Measurements from ENCODE around the gene FRMD3.

Gene FRMD3

DNA sequence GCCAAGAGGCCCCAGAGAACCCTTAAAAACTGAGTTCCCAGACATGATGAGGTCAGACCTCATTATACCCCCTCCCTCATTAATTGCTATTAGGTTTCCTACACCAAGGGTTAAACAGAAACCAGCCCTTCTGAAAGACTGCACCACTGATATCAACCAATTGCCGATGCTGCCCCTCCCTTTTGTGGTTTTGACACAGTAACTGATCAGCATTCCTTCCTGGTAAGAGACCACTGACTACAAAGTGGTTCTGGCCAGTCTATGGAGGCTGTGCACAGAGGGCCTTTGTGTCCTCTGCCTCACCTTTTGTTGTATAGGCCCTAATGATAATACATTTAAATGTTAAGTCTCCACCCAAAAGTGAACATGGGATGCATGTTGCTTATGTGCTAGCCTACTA lies 201.5 kb downstream of the FRMD3 start:
- no peak for DNase-seq (ENCODE audit: low read depth, low spot score)

DNA sequence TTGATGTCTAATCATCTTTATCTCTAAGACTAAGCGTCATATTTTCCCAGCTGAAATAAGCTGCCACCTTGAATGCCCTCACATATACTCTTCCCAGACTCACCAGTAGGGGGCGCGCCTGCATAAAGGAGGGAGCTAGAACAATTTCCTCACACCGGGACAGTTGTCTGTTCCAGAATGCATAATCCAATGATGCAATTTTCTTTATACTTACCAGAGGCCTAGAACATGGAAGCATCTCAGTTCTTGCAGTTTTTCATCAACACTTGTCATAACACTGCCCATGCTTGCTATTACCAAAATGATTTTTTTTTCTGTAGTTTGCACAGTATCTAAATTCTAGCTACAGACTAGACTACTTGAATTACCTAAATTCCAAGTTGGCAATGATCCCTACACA lies 203.9 kb downstream of the FRMD3 start:
- DNase-seq (ENCODE audit: low read depth, low spot score) = peak; percentile 60

DNA sequence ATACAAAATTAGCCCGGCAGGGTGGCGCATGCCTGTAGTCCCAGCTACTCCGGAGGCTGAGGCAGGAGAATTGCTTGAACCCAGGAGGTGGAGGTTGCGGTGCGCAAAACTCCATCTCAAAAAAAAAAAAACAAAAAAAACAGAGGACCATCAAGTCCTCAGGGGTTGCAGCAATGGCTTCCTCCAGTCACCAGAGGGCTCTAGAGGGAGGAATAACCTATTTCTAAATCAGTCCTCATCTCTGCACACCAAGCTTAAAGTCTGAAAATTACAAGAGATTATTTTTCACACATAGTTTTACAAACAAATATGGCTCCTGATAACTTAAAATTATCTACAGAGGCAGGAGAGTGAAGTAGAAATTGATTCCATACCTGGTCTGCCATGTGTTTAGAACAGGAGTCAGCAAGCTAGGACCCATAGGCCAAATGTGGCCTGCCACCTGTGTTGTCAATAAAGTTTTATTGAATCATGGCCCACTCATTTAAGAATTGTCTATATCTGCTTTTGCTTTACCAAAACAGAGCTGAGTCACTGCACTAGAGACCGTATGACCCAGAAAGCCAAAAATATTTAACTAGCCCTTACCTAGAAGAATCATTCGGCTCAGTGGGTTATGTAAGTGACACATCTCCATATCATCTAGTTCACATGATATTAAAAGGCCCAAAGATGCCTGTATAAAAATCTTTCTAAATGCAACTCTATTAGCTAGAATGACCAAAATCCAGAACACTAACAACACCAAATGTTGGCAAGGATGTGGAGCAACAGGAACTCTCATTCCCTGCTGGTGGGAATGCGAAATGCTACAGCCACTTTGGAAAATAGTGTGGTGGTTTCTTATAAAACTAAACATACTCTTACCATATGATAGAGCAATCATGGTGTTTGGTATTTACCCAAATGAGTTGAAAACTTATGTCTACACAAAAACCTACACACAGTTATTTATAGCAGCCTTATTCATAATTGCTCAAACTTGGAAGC lies 207.7 kb downstream of the FRMD3 start:
- no peak for DNase-seq (ENCODE audit: low read depth, low spot score)

DNA sequence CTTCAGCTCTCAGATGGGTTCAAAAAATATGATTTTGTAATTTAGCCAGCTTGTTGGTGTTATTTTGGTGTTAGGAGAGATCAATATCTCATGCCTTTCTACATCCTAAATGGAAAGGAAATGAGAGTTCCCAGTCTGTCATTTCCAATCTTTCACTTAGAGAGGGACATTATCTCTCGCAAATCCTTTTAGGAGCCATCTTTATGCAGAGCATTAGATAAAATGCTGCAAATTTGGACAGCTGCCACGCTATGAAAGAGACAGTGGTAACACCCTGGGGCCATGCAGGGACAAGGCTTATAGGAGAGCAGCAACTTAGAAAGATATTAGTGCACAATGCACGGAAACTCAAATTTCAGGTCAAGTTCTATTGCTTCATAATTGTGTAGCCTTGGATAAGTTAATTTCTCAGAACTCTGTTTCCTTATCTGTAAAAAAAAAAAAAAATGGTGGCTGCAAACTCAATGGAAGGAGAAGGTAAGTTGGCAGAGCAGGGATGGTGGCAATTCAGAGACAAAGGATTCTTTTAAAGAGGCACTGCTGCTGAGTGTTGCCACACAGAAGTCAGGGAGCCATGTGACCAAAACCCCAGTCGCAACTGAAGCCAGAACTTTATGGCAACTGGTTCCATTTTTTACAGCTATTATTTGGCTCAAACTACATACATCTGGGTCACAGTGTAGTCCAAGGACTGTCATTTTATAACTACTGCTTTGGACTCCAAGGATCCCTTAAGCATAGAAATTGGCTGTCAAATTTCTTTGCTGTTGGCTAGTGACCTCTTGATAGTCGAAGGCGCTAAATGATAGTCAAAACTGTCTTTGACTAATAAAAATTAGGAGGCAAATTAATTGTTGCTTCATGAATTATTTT lies 210.2 kb downstream of the FRMD3 start:
- no peak for DNase-seq (ENCODE audit: low read depth, low spot score)

DNA sequence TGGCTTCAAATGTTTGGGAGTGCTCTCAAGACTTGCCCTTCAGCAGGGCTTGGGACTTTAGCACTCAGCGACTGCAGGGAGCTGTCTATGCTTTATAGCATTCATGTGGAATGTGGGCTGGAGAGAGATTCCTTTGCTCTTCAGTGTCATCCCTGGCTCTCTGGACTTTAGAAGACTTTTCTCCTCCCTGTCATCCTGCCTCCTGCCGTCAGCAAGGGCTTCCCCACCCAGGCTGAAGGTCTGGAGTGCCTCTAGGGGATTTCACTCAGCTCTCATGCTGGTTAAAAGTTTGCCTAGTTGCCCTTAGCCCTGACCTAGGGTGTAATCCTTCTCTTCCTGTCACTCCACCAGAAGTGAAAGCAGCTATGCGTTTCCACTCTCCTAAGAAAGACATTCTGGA lies 210.9 kb downstream of the FRMD3 start:
- no peak for DNase-seq (ENCODE audit: low read depth, low spot score)

DNA sequence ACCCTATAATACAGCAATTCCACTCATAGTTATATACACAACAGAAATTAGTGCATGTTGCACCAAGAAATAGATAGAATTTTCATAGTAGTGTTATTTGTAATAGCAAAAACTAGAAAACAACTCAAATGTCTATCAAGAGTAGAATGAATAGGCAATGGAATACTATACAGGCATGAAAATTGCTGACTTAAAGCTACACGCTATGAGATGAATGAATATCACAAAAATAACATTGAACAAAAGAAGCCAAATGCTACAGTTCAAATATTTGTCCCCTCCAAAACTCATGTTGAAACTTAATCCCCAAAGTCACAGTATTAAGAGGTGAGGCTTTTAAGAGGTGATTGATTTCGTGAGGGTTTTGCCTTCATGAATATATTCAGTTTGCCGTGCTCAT lies 215.1 kb downstream of the FRMD3 start:
- DNase-seq (ENCODE audit: low read depth, low spot score) = no peak

DNA sequence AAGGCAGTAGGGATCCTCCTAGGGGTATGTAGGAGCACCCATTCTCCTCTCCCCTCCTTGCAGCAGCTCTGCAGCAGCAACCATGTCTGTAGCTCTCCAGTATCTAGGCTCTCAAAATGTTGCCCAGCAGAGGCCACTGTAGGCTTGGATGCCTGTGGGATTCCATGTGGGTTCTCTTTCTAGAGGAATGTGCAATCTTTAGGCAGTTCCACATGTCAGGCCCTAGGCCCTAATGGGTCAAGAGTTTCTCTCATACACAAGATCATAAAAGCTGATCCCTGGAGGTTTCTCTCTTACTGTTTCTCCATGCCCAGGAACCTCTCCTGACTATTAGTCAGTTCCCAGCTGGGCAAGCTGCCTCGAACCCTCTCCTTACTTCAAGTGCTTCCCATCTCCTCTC lies 215.8 kb downstream of the FRMD3 start:
- no peak for DNase-seq (ENCODE audit: low read depth, low spot score)

DNA sequence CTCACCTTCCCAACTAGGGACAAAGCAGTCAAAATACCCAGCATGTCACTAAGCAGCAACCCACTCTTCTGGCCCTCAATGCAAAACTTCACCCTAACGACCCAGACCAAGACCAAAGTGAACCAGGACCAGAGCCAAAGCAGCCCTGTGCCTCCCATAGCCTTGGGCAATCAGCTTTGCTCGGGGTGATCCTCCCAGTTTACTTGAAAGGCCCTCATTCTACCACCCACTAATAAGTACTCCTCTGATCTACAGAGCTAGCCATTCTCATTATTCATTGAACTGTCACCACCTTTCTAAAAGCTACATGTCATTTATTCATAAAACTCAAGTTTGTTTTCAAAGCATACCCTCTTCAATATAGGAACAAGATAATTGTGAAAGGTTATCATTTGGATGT lies 221.0 kb downstream of the FRMD3 start:
- DNase-seq (ENCODE audit: low read depth, low spot score) = no peak

DNA sequence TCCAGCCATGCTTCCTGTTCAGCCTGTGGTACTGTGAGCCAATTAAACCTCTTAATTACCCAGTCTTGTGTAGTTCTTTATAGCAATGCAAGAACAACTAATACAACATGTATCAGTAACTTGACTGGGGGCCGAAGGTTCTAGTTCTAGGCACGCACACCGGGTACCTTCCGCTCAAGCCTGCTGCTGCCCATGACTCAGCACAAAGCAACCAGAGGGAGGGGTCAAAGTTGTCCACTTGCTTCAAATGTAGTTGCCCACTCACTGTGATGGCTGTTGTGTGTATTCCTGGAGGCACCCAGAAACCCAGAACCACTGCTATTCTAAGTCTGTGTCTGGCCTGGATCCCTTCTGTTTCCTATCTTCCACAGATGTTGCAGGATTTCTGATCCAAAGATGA lies 222.6 kb downstream of the FRMD3 start:
- DNase-seq (ENCODE audit: low read depth, low spot score) = no peak

DNA sequence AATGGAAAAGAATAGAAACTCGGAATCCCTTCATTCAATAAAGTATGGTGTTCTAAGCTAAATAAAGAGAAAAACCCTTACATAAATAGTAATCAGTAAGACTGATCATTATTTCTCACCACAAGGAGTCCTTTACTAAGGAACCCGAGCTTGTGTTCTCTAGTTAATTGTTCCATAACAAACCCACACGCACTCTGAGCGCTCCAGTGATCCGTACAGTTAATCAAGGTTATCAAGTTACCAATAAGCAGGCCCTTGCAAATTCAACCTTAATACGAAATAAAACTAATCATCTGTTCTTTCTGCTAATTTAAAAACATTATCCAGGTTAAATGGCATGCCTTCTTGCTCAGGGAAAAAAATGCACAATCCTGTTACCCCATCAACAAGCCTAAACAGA lies 224.4 kb downstream of the FRMD3 start:
- DNase-seq (ENCODE audit: low read depth, low spot score) = no peak

DNA sequence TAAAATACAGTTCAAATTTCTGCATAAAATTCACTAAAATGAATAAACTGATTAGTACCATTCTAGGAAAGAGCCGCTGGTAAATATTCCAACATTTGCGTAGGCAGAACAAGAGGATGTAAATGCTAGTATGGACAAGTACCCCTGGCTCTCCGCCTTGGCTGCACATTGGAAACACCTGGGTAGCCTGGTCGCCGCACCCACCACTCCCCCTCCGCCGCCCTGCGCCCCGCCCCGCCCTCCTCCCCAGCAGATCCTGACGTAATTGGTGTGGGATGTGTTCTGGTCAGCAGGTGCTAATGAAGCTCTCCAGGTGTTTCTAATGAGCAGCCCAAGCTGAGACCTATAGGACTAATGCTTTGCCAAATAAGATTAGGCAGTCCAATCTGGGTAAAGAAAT lies 225.7 kb downstream of the FRMD3 start:
- DNase-seq (ENCODE audit: low read depth, low spot score) = no peak

DNA sequence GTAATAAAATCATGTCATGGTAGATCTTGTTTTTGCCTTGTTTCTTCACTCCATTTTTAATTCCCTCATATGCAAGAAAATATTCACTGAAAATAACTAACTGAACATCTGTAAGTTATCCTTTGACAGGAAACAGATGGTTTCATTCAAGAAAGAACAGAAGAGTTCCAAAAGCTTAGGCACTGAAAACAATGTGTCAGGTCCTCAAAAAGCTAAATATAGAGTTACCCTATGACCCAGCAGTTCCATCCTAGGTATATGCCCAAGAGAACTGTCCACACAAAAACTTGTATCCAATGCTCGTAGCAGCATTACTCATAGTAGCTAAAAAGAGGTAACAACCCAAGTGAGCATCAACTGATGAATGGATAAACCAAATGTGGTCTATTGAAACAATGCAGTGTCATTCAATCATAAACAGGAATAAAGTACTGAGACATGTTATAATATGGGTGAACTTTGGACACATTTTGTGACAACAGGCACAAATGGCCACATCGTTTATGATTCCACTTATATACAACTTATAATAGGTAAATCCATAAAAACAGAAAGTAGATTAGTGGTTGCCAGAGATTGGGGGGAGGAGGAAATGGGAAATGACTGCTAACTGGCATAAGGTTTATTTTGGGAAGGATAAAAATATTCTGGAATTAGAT lies 231.0 kb downstream of the FRMD3 start:
- no peak for DNase-seq (ENCODE audit: low read depth, low spot score)

DNA sequence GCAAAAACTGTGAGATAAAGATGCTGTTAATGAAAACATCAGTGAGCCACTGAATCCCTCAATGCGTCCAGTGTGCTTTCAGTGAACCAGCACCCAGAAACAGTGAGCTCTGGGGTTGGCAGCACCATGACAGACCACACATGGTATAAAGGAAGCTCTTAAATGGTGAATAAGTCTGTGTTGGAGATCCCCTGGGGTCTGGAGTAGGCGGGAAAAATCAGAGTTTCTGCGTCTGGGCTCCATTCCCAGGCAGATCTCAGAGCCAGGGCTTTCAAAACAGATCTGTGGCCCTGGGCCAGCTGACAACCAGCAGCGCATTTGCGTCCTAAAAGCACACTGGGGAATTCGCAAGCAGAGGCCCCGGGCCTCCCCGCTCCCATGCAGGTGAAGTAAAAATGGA lies 233.5 kb downstream of the FRMD3 start:
- DNase-seq (ENCODE audit: low read depth, low spot score) = peak; percentile 70

DNA sequence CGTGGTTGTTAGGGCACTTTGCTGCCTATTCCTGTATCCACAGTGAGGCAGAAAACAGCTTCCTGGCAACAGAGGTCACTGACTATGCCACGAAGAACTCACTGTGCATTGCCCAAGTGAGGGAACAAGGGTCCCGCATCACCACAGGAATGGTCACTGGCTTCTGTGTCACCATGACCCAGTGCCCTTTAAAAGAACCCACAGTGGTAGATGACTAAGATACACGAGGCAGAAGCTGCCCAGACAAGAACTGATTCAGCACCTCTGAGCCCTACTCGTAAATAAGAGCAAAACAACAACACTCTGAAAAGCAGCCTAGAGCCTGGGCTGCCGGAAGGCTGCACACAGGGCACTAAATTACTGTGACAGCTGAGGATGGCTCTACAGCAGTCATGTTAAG lies 238.6 kb downstream of the FRMD3 start:
- no peak for DNase-seq (ENCODE audit: low read depth, low spot score)

DNA sequence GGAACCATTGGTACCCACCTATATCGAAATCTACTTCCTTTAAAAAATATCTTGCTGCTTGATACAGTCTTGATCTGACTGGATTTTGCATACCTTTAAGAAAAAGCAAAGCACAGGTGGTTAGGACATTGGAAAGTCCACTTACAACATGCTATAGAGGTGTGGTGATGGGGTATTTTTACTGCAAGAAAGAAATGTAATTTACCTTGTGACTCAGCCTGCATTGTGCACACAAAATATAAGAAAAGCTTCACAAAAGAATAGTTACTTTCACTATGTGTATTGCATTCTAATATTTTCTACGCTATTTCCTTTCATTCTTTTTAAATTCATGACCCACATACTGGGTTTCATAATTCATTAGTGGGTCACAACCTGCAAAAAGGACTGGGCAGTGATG lies 239.1 kb downstream of the FRMD3 start:
- no peak for DNase-seq (ENCODE audit: low read depth, low spot score)

DNA sequence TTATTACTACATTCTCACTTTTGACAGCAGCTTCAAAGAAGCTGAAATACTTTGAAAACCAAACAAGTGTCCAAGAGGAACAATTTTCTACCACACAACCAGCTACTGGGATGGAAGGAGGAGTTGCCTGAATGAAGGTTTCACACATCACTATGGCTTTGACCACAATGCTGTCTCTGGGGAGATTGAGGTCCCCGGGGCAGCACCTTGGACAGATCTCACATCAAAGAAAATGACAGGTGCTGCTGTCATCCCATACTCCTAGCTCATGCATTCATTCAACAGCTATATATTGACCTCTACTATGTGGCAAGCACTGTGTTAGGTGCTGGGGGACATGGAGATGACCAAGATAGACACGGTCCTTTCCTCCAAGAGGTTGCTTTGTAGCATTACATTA lies 242.1 kb downstream of the FRMD3 start:
- no peak for DNase-seq (ENCODE audit: low read depth, low spot score)

DNA sequence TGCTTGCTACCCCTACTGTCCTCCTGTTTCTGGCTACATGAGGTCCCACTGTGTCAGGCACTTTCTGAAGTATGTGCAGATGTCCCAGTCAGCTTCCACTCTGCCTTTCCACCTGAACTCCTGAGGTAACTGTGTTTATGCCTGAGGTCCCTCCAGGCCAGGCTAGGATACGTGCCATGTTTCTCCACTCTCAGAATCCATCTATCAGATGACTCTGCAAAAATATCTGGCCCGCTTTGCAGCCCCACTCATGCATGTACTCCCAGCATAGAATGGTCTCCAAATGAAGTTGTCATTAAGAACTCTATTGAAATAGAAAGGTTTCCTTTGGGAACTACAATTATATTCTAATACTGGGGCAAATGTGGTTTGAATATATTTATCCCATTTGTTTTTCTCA lies 243.4 kb downstream of the FRMD3 start:
- DNase-seq (ENCODE audit: low read depth, low spot score) = no peak

DNA sequence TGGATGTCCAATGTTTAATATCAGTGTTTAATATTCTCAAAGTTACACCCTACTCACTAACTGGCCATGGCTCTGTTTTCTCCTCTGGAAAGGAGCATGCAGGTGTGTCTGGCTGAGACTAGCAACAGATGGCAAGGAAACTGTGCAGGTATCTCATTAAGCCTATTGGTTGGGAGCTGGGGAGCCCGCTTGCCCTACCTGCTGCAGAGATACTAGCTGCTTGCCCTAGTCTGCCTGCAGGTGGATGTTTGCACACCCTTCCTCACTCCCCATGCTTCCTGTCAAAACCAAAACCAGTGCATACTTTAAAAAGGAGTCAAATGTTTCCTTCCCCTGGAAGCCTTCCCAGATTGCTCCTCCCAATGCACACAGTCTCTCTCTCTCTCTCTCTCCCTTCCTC lies 247.0 kb downstream of the FRMD3 start:
- DNase-seq (ENCODE audit: low read depth, low spot score) = no peak

DNA sequence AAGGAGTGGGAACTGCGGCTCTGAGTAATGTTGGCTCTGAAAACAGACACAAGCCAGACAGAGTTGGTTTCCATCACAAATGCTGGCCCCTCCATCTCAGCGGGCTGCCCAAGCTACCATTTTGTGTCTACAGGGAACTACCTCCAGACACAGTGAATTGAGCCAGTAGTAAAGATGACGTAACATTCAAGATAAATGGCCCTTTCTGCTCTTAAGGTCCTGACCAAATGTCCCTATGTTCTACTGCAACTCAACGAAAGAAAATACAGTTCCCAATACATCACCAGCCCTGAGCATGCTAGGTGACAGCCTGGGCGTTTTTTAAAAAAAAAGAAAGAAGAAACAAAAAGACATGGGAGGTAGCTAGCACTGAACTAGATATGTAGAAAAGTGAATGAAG lies 247.5 kb downstream of the FRMD3 start:
- no peak for DNase-seq (ENCODE audit: low read depth, low spot score)

DNA sequence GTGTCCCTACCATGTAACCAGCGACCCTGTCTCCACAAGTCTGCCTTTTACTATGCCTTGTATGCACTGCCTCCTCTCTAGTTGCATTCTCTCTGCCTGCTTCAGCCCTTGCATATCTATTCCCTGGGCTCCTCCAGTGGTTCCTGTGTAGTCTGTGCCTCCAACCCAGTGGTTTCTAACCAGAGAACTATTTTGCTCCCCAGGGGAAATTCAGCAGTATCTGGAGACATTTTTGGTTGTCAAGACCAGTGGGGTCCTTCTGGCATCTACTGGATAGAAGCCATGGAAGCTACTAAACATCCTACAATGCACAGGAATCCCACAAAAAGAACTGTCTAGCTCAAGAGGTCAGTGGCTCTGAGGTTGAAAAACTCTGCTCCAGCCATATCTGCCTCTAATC lies 251.2 kb downstream of the FRMD3 start:
- no peak for DNase-seq (ENCODE audit: low read depth, low spot score)

DNA sequence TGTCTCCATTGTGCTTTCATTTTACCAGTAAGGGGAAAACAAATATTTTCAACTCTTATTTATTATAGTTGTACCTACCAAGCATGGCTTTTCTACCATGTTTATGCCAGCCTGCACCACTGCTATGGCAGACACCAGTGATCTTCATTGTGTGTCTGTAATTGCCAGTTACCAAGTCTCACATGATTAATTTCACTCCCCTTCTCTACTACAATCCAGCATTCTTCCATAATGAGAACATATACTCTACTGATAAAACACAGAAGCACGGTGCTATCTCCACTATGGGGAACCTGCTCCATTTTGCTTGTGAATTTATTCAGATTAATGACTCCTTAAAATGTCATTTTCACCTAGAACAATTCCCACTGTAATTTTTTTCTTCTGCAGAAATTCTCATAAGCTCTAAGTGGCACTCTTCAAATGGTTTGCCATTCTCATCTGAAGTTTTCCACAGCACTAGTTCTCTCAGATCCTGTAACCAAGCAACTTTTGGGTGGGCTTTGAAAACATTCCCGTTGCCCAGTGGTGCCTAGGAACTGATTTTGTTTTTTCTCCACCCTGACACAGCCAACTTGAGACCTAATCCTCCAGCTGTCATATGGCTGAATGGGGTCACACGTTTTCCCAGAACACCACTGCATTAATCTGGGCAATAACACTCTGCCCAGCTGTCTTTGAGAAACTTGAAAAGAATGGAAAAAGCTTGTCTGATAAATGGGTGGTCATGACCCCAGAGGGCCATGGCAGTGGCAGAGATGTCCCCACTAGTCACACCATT lies 252.6 kb downstream of the FRMD3 start:
- no peak for DNase-seq (ENCODE audit: low read depth, low spot score)
